Smooth muscle cell (in vitro differentiated cells): ENCODE results near the gene SPIN1. TPM values are rescaled to one million over a fixed set of nuclear protein-coding genes. Genes with fewer than 3 reads are reported as not detected.

Experiments
- DNase-seq: peaks from one replicate; lab custom pipeline; 2025; ENCODE audit not compliant: unreplicated experiment; lab: John Stamatoyannopoulos, UW
- H2AFZ ChIP-seq: fragments of 200-600 bp; sonication (generic); 2 replicates; pipeline ENCODE4 v1.6.0; 2016; ENCODE audit warnings: antibody characterized with exemption, low read depth, mild to moderate bottlenecking
- H3F3A ChIP-seq: fragments of 200-600 bp; sonication (generic); 2 replicates; pipeline ENCODE4 v1.6.0; 2017; ENCODE audit warnings: antibody characterized with exemption, low read depth
- H3K27ac ChIP-seq: fragments of 200-600 bp; sonication (generic); 2 replicates; pipeline ENCODE4 v1.5.1; 2016; ENCODE audit warnings: low read depth, mild to moderate bottlenecking
- H3K27me3 ChIP-seq: fragments of 200-600 bp; sonication (generic); 2 replicates; pipeline ENCODE4 v1.6.1; 2016; ENCODE audit warnings: low read depth, mild to moderate bottlenecking
- H3K36me3 ChIP-seq: fragments of 200-600 bp; sonication (generic); 2 replicates; pipeline ENCODE4 v1.5.1; 2016; ENCODE audit warnings: low read depth
- H3K4me1 ChIP-seq: fragments of 200-600 bp; sonication (generic); 2 replicates; pipeline ENCODE4 v1.5.1; 2016; ENCODE audit warnings: low read depth
- H3K4me2 ChIP-seq: fragments of 200-600 bp; sonication (generic); 2 replicates; pipeline ENCODE4 v1.6.0; 2016; ENCODE audit warnings: mild to moderate bottlenecking
- H3K4me3 ChIP-seq: fragments of 200-600 bp; sonication (generic); 2 replicates; pipeline ENCODE4 v1.5.1; 2016; ENCODE audit warnings: mild to moderate bottlenecking
- H3K79me2 ChIP-seq: fragments of 200-600 bp; sonication (generic); 2 replicates; pipeline ENCODE4 v1.6.0; 2016; ENCODE audit warnings: low read depth, mild to moderate bottlenecking
- H3K9ac ChIP-seq: fragments of 200-600 bp; sonication (generic); 2 replicates; pipeline ENCODE4 v1.6.0; 2016; ENCODE audit warnings: low read depth
- H3K9me3 ChIP-seq: fragments of 200-600 bp; sonication (generic); replicated peaks from 2 replicates; pipeline ENCODE4 v1.5.1; 2016; ENCODE audit warnings: low read depth
- H4K20me1 ChIP-seq: fragments of 200-600 bp; sonication (generic); 2 replicates; pipeline ENCODE4 v1.6.0; 2016; ENCODE audit warnings: low read depth
- WGBS: methylation state at CpG from one replicate; pipeline ENCODE4 v1.1.7; 2016; ENCODE audit warnings: low lambda C conversion rate; 5-methylcytosine and 5-hydroxymethylcytosine counted together
- polyA plus RNA-seq: library from polyadenylated mRNA; unstranded; fragments of >200 nt; fragmentation: Nextera tagmentation; extraction: Ambion mirVana; gene quantifications from 2 replicates; pipeline ENCODE4 v1.2.1, GENCODE V29; 2016
- total RNA-seq: library from RNA; depleted of rRNA; stranded (reverse); fragments of >200 nt; gene quantifications from 2 replicates; pipeline ENCODE4 v1.2.3, GENCODE V29; 2014
- TF ChIP-seq, protein P1 (sequence below): fragments of 200-600 bp; sonication (generic); IDR thresholded peaks from 2 replicates; pipeline ENCODE4 v1.5.1; 2017; ENCODE audit warnings: borderline replicate concordance, mild to moderate bottlenecking, antibody characterized with exemption; ENCODE audit not compliant: insufficient read depth, poor library complexity, severe bottlenecking

SPIN1 gene
- total and polyA plus RNA-seq, 2 experiments from 2014 or later, result 56.4 to 122 TPM

DNA sequence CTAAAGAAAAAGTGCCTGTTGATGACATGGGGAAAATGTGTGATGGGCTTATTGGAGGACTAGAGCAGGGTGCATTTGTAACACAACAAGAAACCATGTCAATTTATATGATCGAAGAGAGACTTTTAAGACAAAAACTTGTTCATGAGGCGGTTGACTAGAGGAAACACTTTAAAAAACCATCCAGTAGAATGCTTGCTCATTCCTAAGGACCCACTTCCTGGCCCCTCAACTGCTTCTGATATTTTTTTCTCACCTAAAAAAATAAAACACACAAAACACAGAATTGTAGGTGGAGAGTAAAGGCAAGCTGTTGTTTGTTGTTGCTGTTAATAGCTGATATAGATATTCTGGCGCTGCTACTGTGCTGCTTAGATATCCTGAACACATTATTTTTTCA is 50.6 kb downstream of the SPIN1 start:
- H3K9me3 ChIP-seq, result no peaks in the 10 kb centered on the region
- H3K4me2 ChIP-seq, result no peak overlapping the region
- 95% methylated on average over 3 of the region's 3 CpGs for WGBS
- DNase-seq, result no peak
- H3K9ac ChIP-seq, result no peak overlapping the region
- H3K79me2 ChIP-seq, result peaks cover 91% of the 10 kb centered on the region
- peaks cover 4% of the 10 kb centered on the region for H3F3A ChIP-seq
- no peak overlapping the region for H3K4me3 ChIP-seq
- peaks cover 64% of the 10 kb centered on the region for H4K20me1 ChIP-seq
- no peak overlapping the region for H3K27ac ChIP-seq
- H3K4me1 ChIP-seq, result no peaks in the 10 kb centered on the region
- no peak overlapping the region for H2AFZ ChIP-seq
- H3K27me3 ChIP-seq, result no peaks in the 10 kb centered on the region
- H3K36me3 ChIP-seq, result peaks cover 18% of the 10 kb centered on the region
- TF ChIP-seq, protein P1, sequence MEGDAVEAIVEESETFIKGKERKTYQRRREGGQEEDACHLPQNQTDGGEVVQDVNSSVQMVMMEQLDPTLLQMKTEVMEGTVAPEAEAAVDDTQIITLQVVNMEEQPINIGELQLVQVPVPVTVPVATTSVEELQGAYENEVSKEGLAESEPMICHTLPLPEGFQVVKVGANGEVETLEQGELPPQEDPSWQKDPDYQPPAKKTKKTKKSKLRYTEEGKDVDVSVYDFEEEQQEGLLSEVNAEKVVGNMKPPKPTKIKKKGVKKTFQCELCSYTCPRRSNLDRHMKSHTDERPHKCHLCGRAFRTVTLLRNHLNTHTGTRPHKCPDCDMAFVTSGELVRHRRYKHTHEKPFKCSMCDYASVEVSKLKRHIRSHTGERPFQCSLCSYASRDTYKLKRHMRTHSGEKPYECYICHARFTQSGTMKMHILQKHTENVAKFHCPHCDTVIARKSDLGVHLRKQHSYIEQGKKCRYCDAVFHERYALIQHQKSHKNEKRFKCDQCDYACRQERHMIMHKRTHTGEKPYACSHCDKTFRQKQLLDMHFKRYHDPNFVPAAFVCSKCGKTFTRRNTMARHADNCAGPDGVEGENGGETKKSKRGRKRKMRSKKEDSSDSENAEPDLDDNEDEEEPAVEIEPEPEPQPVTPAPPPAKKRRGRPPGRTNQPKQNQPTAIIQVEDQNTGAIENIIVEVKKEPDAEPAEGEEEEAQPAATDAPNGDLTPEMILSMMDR, result no peak

- no peak for DNase-seq
- H3K79me2 ChIP-seq, result peaks cover 96% of the 10 kb centered on the region
- H3K4me2 ChIP-seq, result no peak overlapping the region
- H3K4me1 ChIP-seq, result no peaks in the 10 kb centered on the region
- H3K9me3 ChIP-seq, result no peaks in the 10 kb centered on the region
- WGBS, result 99% methylated on average over 15 of the region's 15 CpGs
- H3K27ac ChIP-seq, result peak overlapping the region; percentile 61
- H3K27me3 ChIP-seq, result no peaks in the 10 kb centered on the region
- no peak overlapping the region for H2AFZ ChIP-seq
- TF ChIP-seq, protein P1, result no peak
- H3K4me3 ChIP-seq, result no peak overlapping the region
- peaks cover 11% of the 10 kb centered on the region for H3K36me3 ChIP-seq
- peaks cover 67% of the 10 kb centered on the region for H4K20me1 ChIP-seq
- H3F3A ChIP-seq, result no peaks in the 10 kb centered on the region
- H3K9ac ChIP-seq, result no peak overlapping the region
These were observed 53.2 kb downstream of the SPIN1 start for GRCh38 chr9:88441301-88442007.

DNA sequence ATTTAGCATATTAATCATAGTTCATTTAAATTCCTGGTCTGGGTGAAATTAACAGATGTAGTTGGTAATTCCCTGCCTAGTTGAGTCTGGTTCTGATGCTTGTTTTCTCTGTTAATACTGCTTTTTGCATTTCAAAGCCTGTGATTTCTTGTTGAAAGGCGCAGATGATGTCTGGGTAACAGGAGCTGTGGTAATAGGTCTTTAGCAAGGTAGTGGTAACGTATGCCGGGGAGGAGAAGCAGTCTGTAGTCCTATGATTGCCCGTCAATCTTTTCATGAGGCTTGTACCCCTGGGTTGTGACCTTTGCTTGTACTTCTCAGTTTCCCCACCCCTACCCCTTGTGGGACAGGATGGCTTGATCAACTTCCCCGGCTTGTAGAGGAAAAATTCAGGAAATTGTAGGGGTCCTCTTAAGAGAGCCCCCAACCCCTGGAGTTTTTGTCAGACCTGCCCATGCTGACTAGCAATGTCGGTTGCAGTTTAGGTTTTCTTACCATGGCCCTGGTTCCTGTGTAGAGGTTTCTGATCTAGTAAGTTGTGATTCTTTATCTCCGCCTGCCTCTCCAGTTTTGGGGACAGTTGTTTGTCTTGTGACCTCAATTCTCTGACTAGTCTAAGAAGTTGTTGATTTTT is 55.4 kb downstream of the SPIN1 start:
- Histone ChIP-seq H3K4me1 (no peaks in the 10 kb centered on the region), H3F3A (peaks cover 3% of the 10 kb centered on the region), H3K4me2 (no peak overlapping the region), H3K27me3 (no peaks in the 10 kb centered on the region), H3K79me2 (peaks cover 99% of the 10 kb centered on the region), H3K4me3 (no peak overlapping the region), H2AFZ (no peak overlapping the region), H4K20me1 (peaks cover 75% of the 10 kb centered on the region), H3K27ac (peak overlapping the region; percentile 3), H3K36me3 (no peaks in the 10 kb centered on the region), H3K9ac (no peak overlapping the region), H3K9me3 (no peaks in the 10 kb centered on the region)
- 68% methylated on average over 7 of the region's 7 CpGs for WGBS
- TF ChIP-seq, protein P1, result no peak
- no peak for DNase-seq
